B cell (primary cell): ENCODE results near the gene OR2D3. TPM values are rescaled to one million over a fixed set of nuclear protein-coding genes. Genes with fewer than 3 reads are reported as not detected.

Source experiments
- ATAC-seq: fragments of 200-7000 bp; cut with Tn5 transposase; one replicate; pipeline ENCODE4 v1.10.0; 2021; ENCODE audit warnings: low read depth, mild to moderate bottlenecking, moderate number of reproducible peaks, moderate library complexity
- CTCF ChIA-PET: fragments of 350-600 bp; sonication (Branson Sonifier 250); formaldehyde crosslinking; loops from one replicate; lab custom pipeline; 2021; ENCODE audit warnings: antibody characterized with exemption, inconsistent platforms; lab: Charles Lee
- POLR2A ChIA-PET: fragments of 350-600 bp; sonication (Branson Sonifier 250); formaldehyde crosslinking; loops from one replicate; lab custom pipeline; 2021; ENCODE audit warnings: antibody characterized with exemption; lab: Charles Lee
- DNase-seq: peaks from one replicate; pipeline ENCODE4 v3.0.0; 2013
- H2AFZ ChIP-seq: 2 replicates; pipeline ENCODE4 v1.6.1; 2012; ENCODE audit warnings: mild to moderate bottlenecking, low read depth, low read length; ENCODE audit not compliant: insufficient read depth, poor library complexity, severe bottlenecking
- H3K27ac ChIP-seq, 2 donors: 1 replicate in 1 of 2; 2 replicates in 1 of 2; pipeline ENCODE4 v1.5.1; 2012 to 2013; ENCODE audit warnings: low read length in 2 of 2, mild to moderate bottlenecking in 2 of 2, moderate library complexity in 1 of 2
- H3K27me3 ChIP-seq, 4 experiments: fragments of 200-600 bp in 1 of 4; sonication (generic) in 1 of 4; replicated peaks in 1 of 4; 1 replicate in 2 of 4; 2 replicates in 2 of 4; pipeline versions ENCODE4 v1.6.1 to v1.7.0; 2013 to 2016; ENCODE audit warnings: low read length in 3 of 4, mild to moderate bottlenecking in 2 of 4, mixed read lengths in 1 of 4, moderate library complexity in 1 of 4; ENCODE audit not compliant: insufficient read depth in 4 of 4, control insufficient read depth in 3 of 4; ENCODE audit errors: control extremely low read depth in 1 of 4
- H3K36me3 ChIP-seq, 2 experiments: replicated peaks in 1 of 2; 1 replicate in 1 of 2; 2 replicates in 1 of 2; pipeline versions ENCODE4 v1.6.1 to v1.7.1; 2013; ENCODE audit warnings: low read length in 1 of 2; ENCODE audit not compliant: insufficient read depth in 2 of 2, control insufficient read depth in 1 of 2; ENCODE audit errors: control extremely low read depth in 1 of 2, extremely low read depth in 1 of 2
- H3K4me1 ChIP-seq, 2 donors: fragments of 200-600 bp in 1 of 2; sonication (generic) in 1 of 2; 1 replicate in 1 of 2; 2 replicates in 1 of 2; pipeline versions ENCODE4 v1.5.1 to v1.6.1; 2013 to 2017; ENCODE audit warnings: low read length in 2 of 2; ENCODE audit not compliant: control insufficient read depth in 2 of 2, insufficient read depth in 2 of 2
- H3K4me2 ChIP-seq: replicated peaks from 2 replicates; pipeline ENCODE3; 2012; ENCODE audit warnings: mild to moderate bottlenecking, low read depth, low read length; ENCODE audit not compliant: poor library complexity, severe bottlenecking
- H3K4me3 ChIP-seq, 5 experiments: fragments of 200-600 bp in 1 of 5; sonication (generic) in 1 of 5; 1 replicate in 3 of 5; 2 replicates in 2 of 5; pipeline versions ENCODE4 v1.5.1 to v1.7.0; 2011 to 2016; ENCODE audit warnings: low read length in 4 of 5, mild to moderate bottlenecking in 4 of 5, low read depth in 2 of 5, control low read depth in 1 of 5, moderate library complexity in 1 of 5; ENCODE audit not compliant: insufficient read depth in 1 of 5; ENCODE audit errors: control extremely low read depth in 1 of 5, extremely low read depth in 1 of 5
- H3K79me2 ChIP-seq: fragments of 200-600 bp; sonication (generic); one replicate; pipeline ENCODE4 v1.6.0; 2016; ENCODE audit warnings: low read length; ENCODE audit not compliant: control insufficient read depth, insufficient read depth
- H3K9ac ChIP-seq: fragments of 200-600 bp; sonication (generic); 2 replicates; pipeline ENCODE4 v1.6.1; 2017; ENCODE audit warnings: mild to moderate bottlenecking, low read length, moderate library complexity
- H3K9me3 ChIP-seq, 3 donors: one replicate each; pipeline versions ENCODE4 v1.6.1 to v1.7.1; 2013; ENCODE audit warnings: low read length in 2 of 3; ENCODE audit not compliant: control insufficient read depth in 2 of 3, insufficient read depth in 1 of 3; ENCODE audit errors: control extremely low read depth in 1 of 3
- H4K20me1 ChIP-seq: 2 replicates; pipeline ENCODE4 v1.6.0; 2012; ENCODE audit warnings: mild to moderate bottlenecking, low read length; ENCODE audit not compliant: insufficient read depth, control insufficient read depth, poor library complexity, severe bottlenecking
- H3K27ac Mint-ChIP-seq: one replicate; pipeline ENCODE4 v1.8.0; 2021; ENCODE audit warnings: mixed read lengths
- H3K27me3 Mint-ChIP-seq: one replicate; pipeline ENCODE4 v1.8.0; 2021; ENCODE audit warnings: mixed read lengths
- H3K4me1 Mint-ChIP-seq: one replicate; pipeline ENCODE4 v1.8.0; 2021; ENCODE audit warnings: mixed read lengths
- H3K4me3 Mint-ChIP-seq: one replicate; pipeline ENCODE4 v1.8.0; 2021; ENCODE audit warnings: mixed read lengths
- H3K9me3 Mint-ChIP-seq: one replicate; pipeline ENCODE4 v1.8.0; 2022; ENCODE audit warnings: mixed read lengths; ENCODE audit not compliant: insufficient read depth
- CTCF ChIP-seq: fragments of 200-600 bp; IDR thresholded peaks from one replicate; pipeline ENCODE4 v1.8.0; 2022; ENCODE audit warnings: antibody characterized with exemption, mild to moderate bottlenecking
- EZH2 ChIP-seq: IDR thresholded peaks from 2 replicates; pipeline ENCODE4 v1.6.1; 2012; ENCODE audit warnings: borderline replicate concordance, low read depth, mild to moderate bottlenecking, moderate library complexity, low read length; ENCODE audit not compliant: insufficient read depth, poor library complexity, severe bottlenecking
- WGBS: methylation state at CpG from one replicate; pipeline ENCODE4 v1.1.5; 2013; ENCODE audit warnings: missing lambda C conversion rate; ENCODE audit not compliant: insufficient coverage; 5-methylcytosine and 5-hydroxymethylcytosine counted together
- intact Hi-C: fragments of 100-400 bp; cut with micrococcal nuclease; formaldehyde crosslinking; loops from one replicate; pipeline ENCODE4 v1.10.0; 2022
- polyA plus RNA-seq: library from polyadenylated mRNA; depleted of rRNA; stranded (reverse); fragments of >200 nt; gene quantifications from 2 replicates; pipeline ENCODE4 v1.2.3, GENCODE V29; 2012
- total RNA-seq, 2 donors: library from RNA; stranded (reverse); fragments of 120-200 nt in 1 of 2; gene quantifications; 1 replicate in 1 of 2; 2 replicates in 1 of 2; pipeline versions ENCODE4 v1.2.3 to v1.2.4, GENCODE V29; 2013 to 2022

The OR2D3 gene
- total and polyA plus RNA-seq, 2 donors (not counting 1 experiment from before 2014, with no cell fraction given), result not detected

DNA sequence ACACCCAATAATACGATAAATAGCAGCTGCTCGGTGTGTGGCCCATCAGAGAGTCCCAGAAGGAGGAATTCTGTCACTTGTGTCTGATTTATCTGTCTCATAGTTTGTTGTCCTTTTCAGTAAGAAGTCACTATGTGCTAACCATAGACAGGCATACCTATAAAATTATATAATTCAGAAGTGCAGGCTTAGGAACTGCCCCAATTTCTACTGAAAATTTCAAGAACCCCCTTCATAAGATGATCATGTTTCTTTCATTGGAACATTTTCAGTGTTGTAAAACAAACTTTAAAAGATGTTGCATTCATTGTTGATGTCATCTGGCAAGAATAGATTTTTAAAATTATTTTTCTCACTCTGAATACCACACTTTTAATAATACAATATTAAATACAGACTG, 28.4 kb upstream of the OR2D3 start, which contains the start of gene OR2D2:
TSS of gene OR2D2 (minus strand) at position 101 of the 400 bp plus-strand sequence. CDS start at position 101, 0 bp downstream.
- no peak within 1 kb of the TSS for H3K9ac ChIP-seq
- no peak for DNase-seq
- peaks cover 2 to 4% (median 2%) of the 10 kb centered on the region in 3 donors for H3K9me3 ChIP-seq
- no peak within 1 kb of the TSS for H3K4me2 ChIP-seq
- ATAC-seq, result no peak
- Mint-ChIP-seq H3K4me1 (peaks cover 2% of the 10 kb centered on the region), H3K9me3 (no peaks in the 10 kb centered on the region), H3K27ac (no peak within 1 kb of the TSS), H3K27me3 (peaks cover 5% of the 10 kb centered on the region), H3K4me3 (no peak within 1 kb of the TSS)
- no peak within 1 kb of the TSS for H3K27ac ChIP-seq
- no peaks in the 10 kb centered on the region for H3K79me2 ChIP-seq
- TF ChIP-seq EZH2, result no peak
- TF ChIP-seq CTCF, result no peak
- H3K36me3 ChIP-seq, result no peaks in the 10 kb centered on the region
- no peak within 1 kb of the TSS for H3K4me3 ChIP-seq
- POLR2A ChIA-PET, result no interaction called here
- no peak within 1 kb of the TSS for H2AFZ ChIP-seq
- no peaks in the 10 kb centered on the region for H3K4me1 ChIP-seq
- intact Hi-C loops, result no loop called here
- peaks cover 0 to 5% (median 0%) of the 10 kb centered on the region in 4 experiments for H3K27me3 ChIP-seq
- no peaks in the 10 kb centered on the region for H4K20me1 ChIP-seq
- CTCF ChIA-PET, result no interaction called here
- WGBS, result 100% methylated on average over 2 of the region's 2 CpGs

DNA sequence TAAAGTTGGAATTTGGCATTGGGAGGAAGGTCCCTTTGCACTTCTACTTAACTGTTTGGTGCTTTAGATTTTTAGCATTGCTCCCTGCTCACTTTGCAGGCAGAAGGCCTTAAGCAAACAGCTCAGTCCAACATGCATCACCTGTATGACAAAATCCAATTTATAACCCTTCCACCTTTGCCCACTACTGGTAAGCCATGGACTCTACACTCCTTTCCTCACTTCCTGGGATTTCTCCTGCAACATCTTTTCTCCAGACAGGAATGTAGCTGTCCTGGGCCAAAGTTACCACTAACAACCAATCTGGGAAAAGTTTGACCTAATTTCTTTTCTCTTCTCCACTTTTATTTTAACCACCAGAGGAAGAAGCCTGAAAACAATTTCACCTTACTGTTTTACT, 26.7 kb upstream of the OR2D3 start:
- H3K9me3 ChIP-seq, result no peaks in the 10 kb centered on the region
- no peaks in the 10 kb centered on the region for H3K4me1 ChIP-seq
- no peak overlapping the region for H3K9ac ChIP-seq
- no peak overlapping the region for H2AFZ ChIP-seq
- POLR2A ChIA-PET, result no interaction called here
- no peak overlapping the region for H3K4me3 ChIP-seq
- no peaks in the 10 kb centered on the region for H4K20me1 ChIP-seq
- TF ChIP-seq CTCF (no peak), EZH2 (no peak)
- H3K4me3 Mint-ChIP-seq, result no peak overlapping the region
- H3K9me3 Mint-ChIP-seq, result no peaks in the 10 kb centered on the region
- DNase-seq, result no peak
- no peak overlapping the region for H3K27ac Mint-ChIP-seq
- CTCF ChIA-PET, result no interaction called here
- H3K4me2 ChIP-seq, result no peak overlapping the region
- H3K27ac ChIP-seq, result no peak overlapping the region
- H3K36me3 ChIP-seq, result no peaks in the 10 kb centered on the region
- no peaks in the 10 kb centered on the region for H3K79me2 ChIP-seq
- H3K27me3 Mint-ChIP-seq, result peaks cover 7% of the 10 kb centered on the region
- peaks cover 2% of the 10 kb centered on the region for H3K4me1 Mint-ChIP-seq
- intact Hi-C loops, result no loop called here
- no peak for ATAC-seq
- peaks cover 0 to 2% (median 0%) of the 10 kb centered on the region in 4 experiments for H3K27me3 ChIP-seq
